DND-41 (cell line): ENCODE results near the gene HLA-A.

Experiments used
- ATAC-seq: fragments of 200-7000 bp; cut with Tn5 transposase; 3 replicates; pipeline ENCODE4 v1.9.1; 2021; ENCODE audit warnings: low read depth; ENCODE audit not compliant: insufficient read depth
- DNase-seq: peaks from one replicate; pipeline ENCODE4 v3.0.0-alpha.2; 2020
- H2AFZ ChIP-seq: 2 replicates; pipeline ENCODE4 v1.6.0; 2012; ENCODE audit warnings: low read depth, low read length
- H3K27ac ChIP-seq: 2 replicates; pipeline ENCODE4 v1.5.1; 2012; ENCODE audit warnings: low read length, inconsistent platforms
- H3K27me3 ChIP-seq: fragments of 200-600 bp; sonication (generic); 2 replicates; pipeline ENCODE4 v1.6.0; 2012; ENCODE audit warnings: low read length, mild to moderate bottlenecking, inconsistent platforms; ENCODE audit not compliant: insufficient read depth, poor library complexity
- H3K36me3 ChIP-seq: 2 replicates; pipeline ENCODE4 v1.5.1; 2012; ENCODE audit warnings: low read length, inconsistent platforms; ENCODE audit not compliant: insufficient read depth
- H3K4me1 ChIP-seq: 2 replicates; pipeline ENCODE4 v1.5.1; 2012; ENCODE audit warnings: mild to moderate bottlenecking, low read length; ENCODE audit not compliant: insufficient read depth
- H3K4me2 ChIP-seq: 2 replicates; pipeline ENCODE4 v1.6.0; 2012; ENCODE audit warnings: mild to moderate bottlenecking, moderate library complexity, low read length, inconsistent platforms; ENCODE audit not compliant: insufficient read depth
- H3K4me3 ChIP-seq, 2 experiments: fragments of 200-600 bp in 1 of 2; shearing (Covaris generic) in 1 of 2; 2 replicates each; pipeline ENCODE4 v1.5.1; 2012 to 2016; ENCODE audit warnings: inconsistent platforms in 2 of 2, low read length in 2 of 2, mild to moderate bottlenecking in 2 of 2, low read depth in 1 of 2, moderate library complexity in 1 of 2
- H3K79me2 ChIP-seq: 2 replicates; pipeline ENCODE4 v1.6.0; 2012; ENCODE audit warnings: low read length, inconsistent platforms; ENCODE audit not compliant: insufficient read depth
- H3K9ac ChIP-seq: 2 replicates; pipeline ENCODE4 v1.6.0; 2012; ENCODE audit warnings: low read depth, mild to moderate bottlenecking, inconsistent platforms, low read length, moderate library complexity
- H3K9me3 ChIP-seq: 2 replicates; pipeline ENCODE4 v1.5.1; 2012; ENCODE audit warnings: low read length, moderate library complexity, mild to moderate bottlenecking, inconsistent platforms; ENCODE audit not compliant: insufficient read depth, severe bottlenecking
- H4K20me1 ChIP-seq: 2 replicates; pipeline ENCODE4 v1.6.0; 2012; ENCODE audit warnings: low read length; ENCODE audit not compliant: insufficient read depth
- CTCF ChIP-seq: IDR thresholded peaks from 2 replicates; pipeline ENCODE4 v1.5.1; 2012; ENCODE audit warnings: borderline replicate concordance, low read length, moderate library complexity, mild to moderate bottlenecking; ENCODE audit not compliant: poor library complexity, severe bottlenecking; ENCODE audit errors: extremely low read depth
- EZH2 ChIP-seq: IDR thresholded peaks from 3 replicates; pipeline ENCODE4 v1.6.1; 2012; ENCODE audit warnings: borderline replicate concordance, low read depth, mild to moderate bottlenecking, moderate library complexity, low read length, inconsistent platforms; ENCODE audit not compliant: severe bottlenecking

Gene HLA-A

DNA sequence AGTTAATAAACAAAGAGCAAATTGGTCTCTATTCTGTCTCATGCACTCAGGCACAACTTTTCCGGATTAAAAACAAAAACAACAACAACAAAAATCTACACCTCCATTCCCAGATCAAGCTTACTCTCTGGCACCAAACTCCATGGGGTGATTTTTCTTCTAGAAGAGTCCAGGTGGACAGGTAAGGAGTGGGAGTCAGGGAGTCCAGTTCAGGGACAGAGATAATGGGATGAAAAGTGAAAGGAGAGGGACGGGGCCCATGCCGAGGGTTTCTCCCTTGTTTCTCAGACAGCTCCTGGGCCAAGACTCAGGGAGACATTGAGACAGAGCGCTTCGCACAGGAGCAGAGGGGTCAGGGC is 437 bp upstream of the HLA-A start:
- Histone ChIP-seq H3K27me3 (no peaks in the 10 kb centered on the region), H3K27ac (peak overlapping the region; percentile 79), H3K36me3 (peaks cover 17% of the 10 kb centered on the region), H3K4me3 (peak overlapping the region; percentile 61 to 83; a peak in 3 of 4 replicates), H4K20me1 (peaks cover 4% of the 10 kb centered on the region), H3K4me1 (peaks cover 16% of the 10 kb centered on the region), H3K4me2 (peak overlapping the region; percentile 71), H2AFZ (peak overlapping the region; percentile 83), H3K9me3 (no peaks in the 10 kb centered on the region), H3K79me2 (peaks cover 17% of the 10 kb centered on the region), H3K9ac (peak overlapping the region; percentile 81)
- no peak for ATAC-seq
- no peak for DNase-seq
- TF ChIP-seq EZH2 (no peak), CTCF (no peak)

GRCh38 chr6:29943053-29943966 is 978 bp downstream of the HLA-A start:
- no peak for TF ChIP-seq CTCF
- no peak for TF ChIP-seq EZH2
- peak overlapping the region; percentile 71 for H3K4me2 ChIP-seq
- peaks cover 17% of the 10 kb centered on the region for H3K79me2 ChIP-seq
- H3K9me3 ChIP-seq, result no peaks in the 10 kb centered on the region
- H2AFZ ChIP-seq, result peak overlapping the region; percentile 72
- peaks cover 17% of the 10 kb centered on the region for H3K36me3 ChIP-seq
- H3K27me3 ChIP-seq, result no peaks in the 10 kb centered on the region
- peak overlapping the region; percentile 79 for H3K27ac ChIP-seq
- peak overlapping the region; percentile 81 for H3K9ac ChIP-seq
- DNase-seq, result no peak
- peaks cover 16% of the 10 kb centered on the region for H3K4me1 ChIP-seq
- no peak for ATAC-seq
- H3K4me3 ChIP-seq, result peak overlapping the region; percentile 61 to 83; a peak in 3 of 4 replicates
- peaks cover 4% of the 10 kb centered on the region for H4K20me1 ChIP-seq

DNA sequence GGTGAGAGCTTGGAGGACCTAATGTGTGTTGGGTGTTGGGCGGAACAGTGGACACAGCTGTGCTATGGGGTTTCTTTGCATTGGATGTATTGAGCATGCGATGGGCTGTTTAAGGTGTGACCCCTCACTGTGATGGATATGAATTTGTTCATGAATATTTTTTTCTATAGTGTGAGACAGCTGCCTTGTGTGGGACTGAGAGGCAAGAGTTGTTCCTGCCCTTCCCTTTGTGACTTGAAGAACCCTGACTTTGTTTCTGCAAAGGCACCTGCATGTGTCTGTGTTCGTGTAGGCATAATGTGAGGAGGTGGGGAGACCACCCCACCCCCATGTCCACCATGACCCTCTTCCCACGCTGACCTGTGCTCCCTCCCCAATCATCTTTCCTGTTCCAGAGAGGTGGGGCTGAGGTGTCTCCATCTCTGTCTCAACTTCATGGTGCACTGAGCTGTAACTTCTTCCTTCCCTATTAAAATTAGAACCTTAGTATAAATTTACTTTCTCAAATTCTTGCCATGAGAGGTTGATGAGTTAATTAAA is 3.0 kb downstream of the HLA-A start:
- ATAC-seq (no peak), DNase-seq (no peak)
- no peaks in the 10 kb centered on the region for H3K9me3 ChIP-seq
- peaks cover 4% of the 10 kb centered on the region for H4K20me1 ChIP-seq
- H3K9ac ChIP-seq, result no peak overlapping the region
- no peak overlapping the region for H2AFZ ChIP-seq
- no peaks in the 10 kb centered on the region for H3K27me3 ChIP-seq
- peaks cover 16% of the 10 kb centered on the region for H3K4me1 ChIP-seq
- no peak overlapping the region for H3K27ac ChIP-seq
- peaks cover 17% of the 10 kb centered on the region for H3K36me3 ChIP-seq
- peak overlapping the region; percentile 31; the same call in 1 of the 2 replicates for H3K4me2 ChIP-seq
- no peak overlapping the region for H3K4me3 ChIP-seq
- peaks cover 17% of the 10 kb centered on the region for H3K79me2 ChIP-seq
- no peak for TF ChIP-seq EZH2
- TF ChIP-seq CTCF, result no peak
